Glomerular endothelial cell (primary cell): ENCODE results near the gene OGFOD2. TPM values are rescaled to one million over a fixed set of nuclear protein-coding genes. Genes with fewer than 3 reads are reported as not detected.

Experiments
- DNase-seq: peaks from one replicate; pipeline ENCODE4 v3.0.0-alpha.2; 2011; ENCODE audit warnings: low read depth, low spot score; ENCODE audit errors: extremely low read depth
- total RNA-seq: library from RNA; depleted of rRNA; stranded (reverse); fragments of >200 nt; gene quantifications from 2 replicates; pipeline ENCODE4 v1.2.3, GENCODE V29; 2015

The OGFOD2 gene
- total RNA-seq, 1 donor from 2014 or later = 10.6 TPM

DNA sequence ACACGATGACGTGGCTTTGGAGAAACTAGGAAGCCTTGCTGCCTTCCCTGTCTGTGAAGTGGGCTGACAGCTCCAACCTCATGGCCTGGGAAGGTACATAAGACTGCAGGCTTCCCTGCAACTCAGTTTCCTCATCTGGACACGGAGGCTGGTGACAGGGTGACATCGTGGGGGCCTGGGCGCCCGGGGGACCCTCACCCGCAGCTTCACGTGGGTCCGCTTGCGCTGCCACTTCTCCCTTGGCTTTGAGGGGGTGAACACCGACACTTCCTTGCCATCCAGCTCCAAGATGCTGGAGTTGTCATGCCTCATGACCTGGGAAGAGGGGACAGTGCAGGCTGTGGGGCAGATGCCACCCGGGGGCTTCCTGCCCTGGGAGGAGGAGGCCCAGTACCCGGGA, 13.0 kb downstream of the OGFOD2 start:
- DNase-seq = no peak

- DNase-seq = no peak
These were observed 13.7 kb downstream of the OGFOD2 start for GRCh38 chr12:122988612-122989212.

DNA sequence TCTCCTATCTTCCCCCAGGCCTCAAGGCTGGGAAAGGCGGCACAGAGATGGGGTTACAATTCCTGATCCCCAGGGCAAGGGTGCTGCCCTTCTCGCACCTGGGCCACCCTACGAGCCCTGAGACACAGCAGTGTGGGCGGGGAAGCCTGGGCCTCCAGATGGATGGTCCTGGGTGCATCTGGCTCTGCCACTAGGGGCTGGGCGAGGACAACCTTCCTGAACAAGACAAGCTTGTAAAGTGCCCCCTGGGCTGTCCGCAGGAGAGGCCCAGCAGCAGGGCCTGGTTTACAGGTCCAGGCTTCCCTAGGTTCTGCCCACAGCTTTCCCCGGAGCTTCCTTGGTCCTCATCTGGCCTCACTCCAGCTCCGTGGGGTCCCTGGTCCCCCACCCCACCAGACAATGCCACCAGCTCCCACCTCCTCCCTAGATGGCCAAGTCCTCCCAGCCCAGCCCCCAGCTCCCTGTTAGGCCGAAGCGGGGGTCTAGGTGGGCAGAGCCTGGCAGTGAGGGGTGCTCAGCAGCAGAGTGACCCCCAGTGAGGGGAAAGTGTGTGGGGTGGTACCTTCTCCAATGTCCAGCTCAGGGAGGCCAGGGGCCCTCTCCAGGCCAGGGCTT, 14.3 kb downstream of the OGFOD2 start:
- no peak for DNase-seq

GRCh38 chr12:122989874-122990419, 14.9 kb downstream of the OGFOD2 start:
- DNase-seq = no peak

DNA sequence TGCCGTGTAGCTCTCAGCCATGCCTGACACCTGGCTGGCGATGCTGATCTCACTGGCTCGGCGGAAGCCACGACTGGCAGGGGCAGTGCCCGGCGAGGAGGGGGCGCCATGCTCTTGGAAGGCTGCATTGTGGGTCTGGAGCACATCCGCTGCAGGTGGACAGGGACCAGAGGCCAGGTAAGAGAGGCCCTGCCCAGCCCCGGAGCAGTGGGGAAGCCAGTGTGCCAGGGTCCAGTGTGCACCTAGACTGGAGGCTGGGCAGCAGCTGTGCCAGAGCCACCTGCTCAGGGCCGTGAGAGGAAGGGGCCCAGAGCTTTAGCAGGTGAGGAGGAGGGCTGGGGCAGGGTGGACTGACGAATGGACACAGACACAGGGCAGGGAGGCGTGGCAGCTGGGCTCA, 15.5 kb downstream of the OGFOD2 start:
- no peak for DNase-seq

DNA sequence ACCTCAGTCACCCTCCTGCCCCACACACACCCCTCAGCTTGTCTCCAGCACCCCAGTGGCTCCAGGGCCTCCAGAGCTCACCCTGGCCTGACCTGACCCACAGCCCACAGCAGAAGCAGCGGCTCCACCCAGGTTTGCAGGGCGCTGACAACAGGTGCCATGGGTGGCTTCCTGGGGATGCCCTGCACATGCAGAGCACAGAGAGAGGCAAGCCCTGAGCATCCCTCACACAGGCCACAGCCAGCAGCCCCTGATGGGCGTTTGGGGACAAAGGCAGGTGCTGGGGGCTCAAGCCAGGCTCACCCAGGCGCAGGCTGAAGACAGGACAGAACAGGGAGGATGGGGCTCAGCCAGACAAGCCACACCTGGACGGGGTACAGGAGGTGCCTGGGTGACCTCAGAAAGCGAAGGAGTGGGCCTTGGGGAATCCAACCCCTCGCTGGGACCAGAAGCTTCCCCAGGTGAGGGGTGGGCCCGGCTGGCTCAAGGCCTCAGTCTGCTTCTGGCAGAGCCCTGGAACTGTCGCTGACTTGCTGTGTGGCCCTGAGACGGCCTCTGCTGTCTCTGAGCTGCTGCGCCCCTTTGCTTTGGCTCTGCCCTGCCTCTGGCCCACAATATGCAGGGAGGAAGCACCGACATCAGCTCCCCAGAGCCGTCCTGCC, 16.0 kb downstream of the OGFOD2 start:
- no peak for DNase-seq

- DNase-seq = no peak
These were observed 16.7 kb downstream of the OGFOD2 start for GRCh38 chr12:122991623-122992275.

- no peak for DNase-seq
These were observed 17.3 kb downstream of the OGFOD2 start for GRCh38 chr12:122992386-122992785.

GRCh38 chr12:122994140-122994675, 19.2 kb downstream of the OGFOD2 start:
- no peak for DNase-seq

- no peak for DNase-seq
These were observed 19.9 kb downstream of the OGFOD2 start for GRCh38 chr12:122994781-122995502.

DNA sequence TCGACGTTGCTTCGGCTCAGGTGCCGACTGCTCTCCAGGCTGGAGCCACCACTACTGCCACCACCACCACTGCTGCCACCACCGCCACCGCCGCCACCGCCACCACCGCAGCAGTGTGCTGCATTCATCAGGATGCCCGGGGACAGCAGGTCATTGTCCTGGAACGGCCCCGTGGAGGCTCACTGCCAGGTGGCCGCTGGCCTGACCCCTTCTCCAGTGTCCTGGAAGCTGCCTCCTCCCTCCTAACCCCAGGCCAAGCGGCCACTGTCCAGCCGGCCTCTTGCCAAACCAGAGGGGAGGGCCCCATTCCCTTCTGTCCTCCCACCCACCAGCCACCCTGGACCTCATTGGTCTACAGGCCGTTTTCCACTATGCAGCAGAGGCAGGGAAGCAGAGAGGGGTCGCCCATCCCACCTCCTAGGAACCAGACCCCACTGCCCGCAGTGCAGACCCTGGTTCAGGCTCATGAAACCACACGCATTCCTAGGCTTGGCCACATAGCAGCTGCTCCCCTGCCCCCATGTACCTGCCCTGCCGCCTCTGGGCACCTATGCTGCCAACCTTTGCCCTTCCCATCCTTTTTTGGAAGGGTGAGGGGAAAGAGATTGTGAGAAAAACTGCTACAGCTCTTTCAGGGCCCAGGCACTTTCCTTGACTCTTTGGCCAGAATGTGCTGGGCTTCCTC, 20.6 kb downstream of the OGFOD2 start:
- DNase-seq = no peak

- no peak for DNase-seq
These were observed 21.2 kb downstream of the OGFOD2 start for GRCh38 chr12:122996188-122996601.

GRCh38 chr12:122996621-122997342, 21.7 kb downstream of the OGFOD2 start:
- no peak for DNase-seq

- no peak for DNase-seq
These were observed 22.6 kb downstream of the OGFOD2 start for GRCh38 chr12:122997343-122998250.

GRCh38 chr12:122998316-122998715, 23.3 kb downstream of the OGFOD2 start:
- DNase-seq = no peak

DNA sequence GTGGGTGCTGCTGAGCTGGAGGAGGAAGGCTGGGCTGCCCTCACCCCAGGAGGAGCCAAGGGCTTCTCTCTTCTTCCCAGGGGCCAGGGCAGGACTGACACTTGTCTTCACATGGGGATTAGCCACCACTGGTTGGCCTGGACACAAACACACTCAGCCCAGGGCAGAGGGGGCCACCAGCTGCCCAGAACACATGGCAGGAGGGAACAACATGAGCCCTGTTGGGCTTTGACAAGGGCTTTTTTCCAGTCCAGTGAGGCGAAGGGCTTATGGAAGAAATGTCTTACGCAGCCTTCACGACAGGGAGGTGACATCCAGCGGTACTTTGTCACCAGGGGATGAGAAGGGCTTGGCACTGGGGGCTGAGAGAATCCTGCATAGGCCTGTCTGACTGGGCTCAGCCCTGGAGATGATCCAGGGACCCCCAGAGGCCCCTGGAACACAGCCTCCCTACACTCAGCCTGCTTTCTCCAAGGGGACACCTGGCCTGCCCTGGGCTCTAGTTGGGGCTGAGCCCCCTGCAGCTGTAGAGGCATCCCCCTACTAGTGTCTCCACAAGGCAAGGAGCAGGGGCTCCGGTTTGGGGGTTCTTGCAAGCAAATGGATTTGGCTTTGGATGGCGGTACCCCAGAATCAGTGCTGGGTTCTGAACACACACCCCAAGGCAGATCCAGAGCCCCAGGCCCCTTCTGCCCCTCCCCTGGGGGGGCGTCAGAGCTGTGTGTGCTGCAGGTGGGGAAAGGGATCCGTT, 24.3 kb downstream of the OGFOD2 start:
- DNase-seq = no peak

DNA sequence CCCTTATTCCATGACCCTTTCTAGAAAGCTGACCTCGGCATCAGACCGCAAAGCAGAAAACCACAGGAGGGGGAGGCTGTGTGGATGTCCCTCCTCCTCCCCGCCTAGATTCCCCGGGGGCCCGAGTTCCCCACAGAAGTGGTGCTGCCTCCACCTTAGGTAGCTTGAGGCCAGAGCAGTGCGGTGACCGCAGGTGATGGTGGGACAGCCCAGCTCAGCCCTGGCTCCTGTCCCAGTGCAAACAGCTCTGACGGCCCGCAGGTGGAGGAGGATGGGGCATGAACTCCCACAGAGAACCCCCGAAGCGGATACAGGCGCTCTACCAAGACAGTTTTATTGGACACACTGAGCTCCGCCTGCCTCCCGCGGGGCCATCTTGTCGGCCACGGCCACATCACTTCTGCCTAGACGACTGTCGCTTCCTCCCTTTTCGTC, 25.0 kb downstream of the OGFOD2 start:
- DNase-seq = no peak
